Globus pallidus (tissue), 1 donor: ENCODE data around the gene C7orf25.
A peak's percentile ranks its signal among the peaks of the same experiment; 100 is the strongest.
"Not testable (repeated sequence)": the region's sequence is repeated elsewhere in the genome, so short reads cannot be mapped to it uniquely, and the experiment has no call there.

Source experiments
- DNase-seq: peaks from one replicate; pipeline ENCODE4 v3.0.0-alpha.2; 2015; ENCODE audit warnings: low spot score

Gene C7orf25

GRCh38 chr7:42929449-42929848, 17.6 kb upstream of the C7orf25 start:
- DNase-seq: no peak

GRCh38 chr7:42928754-42929153, 16.9 kb upstream of the C7orf25 start:
- DNase-seq: no peak

- no peak for DNase-seq
Measured at GRCh38 chr7:42926204-42926603, 14.3 kb upstream of the C7orf25 start.

- no peak for DNase-seq
Measured at GRCh38 chr7:42925630-42926029, 13.8 kb upstream of the C7orf25 start.

GRCh38 chr7:42924223-42924838, 12.5 kb upstream of the C7orf25 start:
- no peak for DNase-seq

- DNase-seq: no peak
Measured at GRCh38 chr7:42922017-42922753, 10.3 kb upstream of the C7orf25 start.

- no peak for DNase-seq
Measured at GRCh38 chr7:42915356-42915755, 3.5 kb upstream of the C7orf25 start.

- no peak for DNase-seq
Measured at GRCh38 chr7:42914421-42915045, 2.7 kb upstream of the C7orf25 start.

- DNase-seq: no peak
Measured at GRCh38 chr7:42914009-42914408, 2.1 kb upstream of the C7orf25 start.

GRCh38 chr7:42913591-42913990, 1.7 kb upstream of the C7orf25 start:
- no peak for DNase-seq

- DNase-seq: peak; percentile 75
Measured at GRCh38 chr7:42910306-42910705, 1.6 kb downstream of the C7orf25 start.

- no peak for DNase-seq
Measured at GRCh38 chr7:42907316-42907715, 4.6 kb downstream of the C7orf25 start.

- no peak for DNase-seq
Measured at GRCh38 chr7:42906181-42906580, 5.7 kb downstream of the C7orf25 start.

GRCh38 chr7:42902331-42902730, 9.5 kb downstream of the C7orf25 start:
- DNase-seq: no peak

GRCh38 chr7:42900842-42901241, 11.0 kb downstream of the C7orf25 start:
- no peak for DNase-seq

- no peak for DNase-seq
Measured at GRCh38 chr7:42893346-42894240, 18.3 kb downstream of the C7orf25 start.

GRCh38 chr7:42886893-42887505, 24.9 kb downstream of the C7orf25 start:
- DNase-seq: no peak

GRCh38 chr7:42886129-42886528, 25.7 kb downstream of the C7orf25 start:
- DNase-seq: no peak

- not testable (repeated sequence) for DNase-seq
Measured at GRCh38 chr7:42885183-42885582, 26.7 kb downstream of the C7orf25 start.

GRCh38 chr7:42883950-42884349, 27.9 kb downstream of the C7orf25 start:
- DNase-seq: no peak

GRCh38 chr7:42880392-42880791, 31.5 kb downstream of the C7orf25 start:
- DNase-seq: no peak

- no peak for DNase-seq
Measured at GRCh38 chr7:42878303-42878702, 33.6 kb downstream of the C7orf25 start.
